Kidney epithelial cell (primary cell): ENCODE results near the gene MAML2. TPM values are rescaled to one million over a fixed set of nuclear protein-coding genes. Genes with fewer than 3 reads are reported as not detected.
"Not testable (repeated sequence)": the region's sequence is repeated elsewhere in the genome, so short reads cannot be mapped to it uniquely, and the experiment has no call there.

Experiments used
- DNase-seq: peaks from one replicate; pipeline ENCODE4 v3.0.0-alpha.2; 2010; ENCODE audit warnings: low read depth
- H3K27me3 ChIP-seq: 2 replicates; pipeline ENCODE4 v1.6.0; 2011; ENCODE audit warnings: low read length; ENCODE audit not compliant: control insufficient read depth, insufficient read depth
- H3K36me3 ChIP-seq: 2 replicates; pipeline ENCODE4 v1.5.1; 2011; ENCODE audit warnings: low read length; ENCODE audit not compliant: control insufficient read depth, insufficient read depth
- H3K4me3 ChIP-seq: 2 replicates; pipeline ENCODE4 v1.5.1; 2011; ENCODE audit warnings: low read depth, mild to moderate bottlenecking, control low read depth, low read length
- total RNA-seq: library from RNA; depleted of rRNA; stranded (reverse); fragments of >200 nt; gene quantifications from 2 replicates; pipeline ENCODE4 v1.2.3, GENCODE V29; 2015
- TF ChIP-seq, protein P1 (sequence below): IDR thresholded peaks from 2 replicates; pipeline ENCODE4 v1.5.1; 2011; ENCODE audit warnings: mild to moderate bottlenecking, moderate library complexity, low read length, control low read depth, inconsistent platforms; ENCODE audit not compliant: insufficient read depth, poor library complexity, severe bottlenecking

The MAML2 gene
- total RNA-seq, 1 donor from 2014 or later, result 12.3 TPM

DNA sequence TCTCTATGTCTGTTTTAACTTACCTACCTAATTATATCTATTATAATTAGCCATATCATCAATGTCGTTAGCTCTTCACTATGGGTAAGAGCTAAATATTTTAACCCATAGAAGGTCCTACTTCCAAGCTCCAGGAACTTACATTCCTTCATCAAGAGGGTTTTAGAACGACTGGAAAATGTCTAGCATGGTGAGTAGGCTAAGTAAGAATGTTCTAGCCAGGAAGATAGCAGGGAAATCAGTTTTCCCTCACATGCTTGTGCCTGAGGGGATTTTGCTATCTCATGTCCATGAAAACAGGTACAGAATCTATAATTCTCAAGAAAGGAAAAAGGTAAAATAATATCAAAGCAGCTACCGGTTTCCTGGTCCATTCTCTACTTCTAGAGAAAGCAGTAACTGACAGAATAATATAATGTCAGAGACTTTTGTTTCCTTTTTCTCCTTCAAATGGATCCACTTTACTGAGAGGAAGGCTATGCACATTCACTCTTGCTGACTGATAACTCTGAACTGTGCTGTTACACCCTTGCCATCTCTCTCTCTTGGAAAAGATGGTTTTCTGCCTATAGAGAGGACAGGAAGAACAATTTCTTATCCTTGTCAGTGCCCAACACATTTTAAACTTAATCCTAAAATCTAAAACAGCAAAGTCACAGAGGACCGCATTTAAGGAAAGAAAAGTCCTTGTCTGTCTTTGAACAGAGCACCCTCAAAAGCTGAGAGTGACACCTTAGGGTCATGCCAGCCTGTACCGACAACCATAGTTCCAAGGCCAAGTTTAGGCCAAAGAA, 67.0 kb downstream of the MAML2 start:
- TF ChIP-seq, protein P1, sequence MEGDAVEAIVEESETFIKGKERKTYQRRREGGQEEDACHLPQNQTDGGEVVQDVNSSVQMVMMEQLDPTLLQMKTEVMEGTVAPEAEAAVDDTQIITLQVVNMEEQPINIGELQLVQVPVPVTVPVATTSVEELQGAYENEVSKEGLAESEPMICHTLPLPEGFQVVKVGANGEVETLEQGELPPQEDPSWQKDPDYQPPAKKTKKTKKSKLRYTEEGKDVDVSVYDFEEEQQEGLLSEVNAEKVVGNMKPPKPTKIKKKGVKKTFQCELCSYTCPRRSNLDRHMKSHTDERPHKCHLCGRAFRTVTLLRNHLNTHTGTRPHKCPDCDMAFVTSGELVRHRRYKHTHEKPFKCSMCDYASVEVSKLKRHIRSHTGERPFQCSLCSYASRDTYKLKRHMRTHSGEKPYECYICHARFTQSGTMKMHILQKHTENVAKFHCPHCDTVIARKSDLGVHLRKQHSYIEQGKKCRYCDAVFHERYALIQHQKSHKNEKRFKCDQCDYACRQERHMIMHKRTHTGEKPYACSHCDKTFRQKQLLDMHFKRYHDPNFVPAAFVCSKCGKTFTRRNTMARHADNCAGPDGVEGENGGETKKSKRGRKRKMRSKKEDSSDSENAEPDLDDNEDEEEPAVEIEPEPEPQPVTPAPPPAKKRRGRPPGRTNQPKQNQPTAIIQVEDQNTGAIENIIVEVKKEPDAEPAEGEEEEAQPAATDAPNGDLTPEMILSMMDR, result no peak
- H3K36me3 ChIP-seq, result no peaks in the 10 kb centered on the region
- H3K4me3 ChIP-seq, result no peak overlapping the region
- no peak for DNase-seq
- H3K27me3 ChIP-seq, result no peaks in the 10 kb centered on the region

DNA sequence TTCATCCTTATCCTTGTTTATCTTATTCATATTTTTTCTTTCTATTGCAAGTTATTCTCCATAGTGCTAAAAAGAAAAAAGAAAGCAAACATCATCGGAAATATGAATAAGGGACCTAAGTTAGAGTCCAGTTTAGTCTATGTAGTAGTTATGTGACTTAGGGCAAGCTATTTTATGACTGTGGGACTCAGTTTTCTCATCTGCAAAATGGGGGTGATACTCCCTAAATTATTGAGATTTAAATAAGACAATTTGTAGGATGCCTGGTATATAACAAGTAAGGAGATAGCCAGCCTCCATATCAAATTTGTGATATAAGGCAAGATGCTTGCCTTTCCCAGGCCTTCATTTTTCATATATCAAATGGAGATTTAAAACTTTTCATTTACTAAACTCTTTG, 69.5 kb downstream of the MAML2 start:
- Histone ChIP-seq H3K27me3 (no peaks in the 10 kb centered on the region), H3K36me3 (no peaks in the 10 kb centered on the region), H3K4me3 (no peak overlapping the region)
- DNase-seq, result no peak
- TF ChIP-seq, protein P1, result no peak

DNA sequence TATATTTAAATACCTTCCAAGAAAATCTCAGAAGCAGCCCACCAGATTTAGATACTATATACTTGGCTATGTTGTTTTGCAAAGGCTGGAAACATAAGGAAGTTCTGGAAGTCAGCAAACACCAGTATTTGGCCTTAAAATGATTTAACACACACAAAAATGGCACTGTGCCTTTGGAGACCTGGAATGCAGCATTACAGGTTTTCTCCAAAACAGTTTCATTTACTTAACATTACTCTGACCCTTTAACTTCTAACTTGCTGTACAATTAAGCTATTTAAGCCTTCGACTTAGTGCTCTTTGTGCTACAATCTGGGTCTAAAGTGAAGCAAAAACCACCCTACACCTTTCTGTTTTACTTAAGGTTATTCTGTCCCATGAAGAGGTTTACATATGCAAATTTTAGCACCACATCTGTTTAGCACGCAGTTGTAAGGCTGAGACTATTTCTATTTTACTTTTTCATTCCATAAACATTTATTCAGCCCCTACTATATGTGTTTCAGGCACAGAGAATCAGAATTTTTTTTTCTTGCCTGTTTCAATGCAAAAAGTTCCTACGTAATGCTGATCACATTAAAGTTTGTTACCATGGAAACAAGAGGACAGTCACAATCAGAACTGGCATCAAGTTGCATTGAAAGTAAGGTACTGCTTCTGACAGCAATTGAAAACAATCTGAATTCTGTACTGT, 70.3 kb downstream of the MAML2 start:
- no peak for DNase-seq
- TF ChIP-seq, protein P1, result no peak
- Histone ChIP-seq H3K27me3 (no peaks in the 10 kb centered on the region), H3K36me3 (no peaks in the 10 kb centered on the region), H3K4me3 (no peak overlapping the region)

DNA sequence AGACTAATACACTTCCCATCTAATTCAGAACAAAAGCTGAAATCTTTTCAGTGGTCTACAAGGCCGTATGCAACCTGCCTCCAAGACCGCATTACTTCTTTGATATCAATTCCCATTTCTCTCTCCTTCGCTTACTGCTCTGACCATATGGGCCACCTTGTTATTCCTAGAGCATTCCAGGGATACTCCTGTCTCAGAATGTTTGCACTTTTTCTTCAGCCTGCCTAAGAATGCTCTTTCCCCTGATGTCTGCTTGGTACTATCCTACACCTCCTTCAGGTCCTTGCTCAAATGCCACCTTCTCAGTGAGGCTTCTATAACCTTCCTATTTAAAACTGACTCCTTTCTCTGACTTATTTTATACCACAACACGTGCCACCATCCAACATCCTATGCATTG, 71.2 kb downstream of the MAML2 start:
- TF ChIP-seq, protein P1, result no peak
- DNase-seq, result no peak
- Histone ChIP-seq H3K4me3 (no peak overlapping the region), H3K27me3 (no peaks in the 10 kb centered on the region), H3K36me3 (no peaks in the 10 kb centered on the region)

DNA sequence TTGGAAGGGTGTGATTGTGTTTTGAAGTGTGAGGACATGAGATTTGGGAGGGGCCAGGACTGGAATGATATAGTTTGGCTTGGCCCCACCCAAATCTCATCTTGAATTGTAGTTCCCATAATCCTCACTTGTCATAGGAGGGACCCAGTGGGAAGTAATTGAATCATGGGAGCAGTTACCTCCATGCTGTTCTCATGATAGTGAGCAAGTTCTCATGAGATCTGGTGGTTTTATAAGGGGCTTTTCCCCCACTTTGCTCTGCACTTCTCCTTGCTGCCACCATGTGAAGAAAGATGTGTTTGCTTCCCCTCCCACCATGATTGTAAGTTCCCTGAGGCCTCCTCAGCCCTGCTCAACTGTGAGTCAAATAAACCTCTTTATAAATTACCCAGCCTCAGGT, 71.6 kb downstream of the MAML2 start:
- H3K4me3 ChIP-seq, H3K27me3 ChIP-seq, H3K36me3 ChIP-seq, DNase-seq: not testable (repeated sequence)

DNA sequence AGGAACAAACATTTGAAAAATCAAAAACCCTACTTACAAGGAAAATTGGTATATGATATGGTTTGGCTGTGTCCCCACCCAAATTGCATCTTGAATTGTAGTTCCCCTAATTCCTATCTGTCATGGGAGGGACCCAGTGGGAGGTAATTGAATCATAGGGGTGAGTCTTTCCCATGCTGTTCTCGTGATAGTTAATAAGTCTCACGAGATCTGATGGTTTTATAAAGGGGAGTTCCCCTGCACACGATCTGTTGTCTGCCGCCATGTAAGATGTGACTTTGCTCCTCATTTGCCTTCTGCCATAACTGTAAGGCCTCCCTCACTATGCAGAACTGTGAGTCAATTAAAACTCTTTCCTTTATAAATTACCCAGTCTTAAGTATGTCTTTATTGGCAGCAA, 74.5 kb downstream of the MAML2 start:
- H3K36me3 ChIP-seq, H3K27me3 ChIP-seq, DNase-seq, H3K4me3 ChIP-seq: not testable (repeated sequence)

DNA sequence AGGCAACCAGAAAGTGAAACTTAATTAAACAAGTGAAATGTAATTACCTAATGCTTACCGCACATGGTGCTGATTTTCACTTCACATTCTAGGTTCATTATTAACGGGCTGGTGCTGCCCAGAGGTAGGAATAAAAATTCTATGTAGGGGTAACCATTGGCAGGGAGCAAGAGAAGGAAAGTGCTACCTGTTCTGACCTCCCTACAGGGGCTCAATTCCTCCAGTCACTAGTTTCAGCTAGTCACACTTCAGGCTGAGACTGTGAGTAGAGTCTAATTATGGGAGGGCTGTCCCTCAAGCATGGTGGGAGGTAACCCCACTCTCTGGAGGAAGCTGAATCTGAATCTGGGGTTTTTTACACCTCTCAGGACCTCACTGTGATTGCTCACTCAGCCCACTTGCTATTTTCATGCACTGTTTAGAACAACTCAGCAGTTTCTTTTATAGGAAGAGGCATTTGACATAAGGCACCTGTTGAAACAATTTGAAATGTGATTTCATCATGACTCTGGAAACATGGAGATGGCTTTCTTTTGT, 75.4 kb downstream of the MAML2 start:
- TF ChIP-seq, protein P1, result no peak
- DNase-seq, result no peak
- H3K36me3 ChIP-seq, result no peaks in the 10 kb centered on the region
- H3K27me3 ChIP-seq, result no peaks in the 10 kb centered on the region
- no peak overlapping the region for H3K4me3 ChIP-seq
